ENCODE data around the gene PHRF1.
A peak's percentile ranks its signal among the peaks of the same experiment; 100 is the strongest.

Gene PHRF1

DNA sequence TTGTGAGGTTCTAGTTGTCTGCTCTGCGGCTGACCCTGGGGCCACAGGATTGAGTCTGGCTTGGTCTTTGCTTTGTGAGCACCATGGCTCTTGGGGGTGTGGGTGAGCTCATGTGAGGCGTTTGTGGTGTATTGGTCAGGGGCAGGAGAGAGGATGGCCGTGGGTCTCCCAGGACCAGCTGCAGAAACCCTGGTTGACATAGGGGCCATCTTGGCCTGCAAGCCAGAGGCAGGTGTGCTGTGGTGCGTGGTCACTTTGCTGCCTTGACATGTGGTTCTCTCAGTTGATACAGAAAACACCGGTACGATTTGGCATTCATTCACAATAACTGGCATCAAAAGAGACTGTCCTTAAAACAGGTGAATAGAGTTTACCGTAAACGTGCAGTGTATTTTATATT lies 11.3 kb downstream of the PHRF1 start:
- TF ChIP-seq CTCF (conservative IDR thresholded peaks at IDR 0.05; ENCODE audit: low read length) = no peak
- DNase-seq (ENCODE audit: low read depth) = no peak
- H3K4me3 ChIP-seq (ENCODE audit: low read length) = no peak overlapping the region

- H3K4me3 ChIP-seq (ENCODE audit: low read length) = no peak overlapping the region
- peak; percentile 58 for DNase-seq (ENCODE audit: low read depth)
- no peak for TF ChIP-seq CTCF (conservative IDR thresholded peaks at IDR 0.05; ENCODE audit: low read length)
Measured at GRCh38 chr11:587978-588380, 11.7 kb downstream of the PHRF1 start.

- H3K4me3 ChIP-seq (ENCODE audit: low read length) = no peak overlapping the region
- no peak for TF ChIP-seq CTCF (conservative IDR thresholded peaks at IDR 0.05; ENCODE audit: low read length)
- DNase-seq (ENCODE audit: low read depth) = no peak
Measured at GRCh38 chr11:589798-590197, 13.5 kb downstream of the PHRF1 start.

DNA sequence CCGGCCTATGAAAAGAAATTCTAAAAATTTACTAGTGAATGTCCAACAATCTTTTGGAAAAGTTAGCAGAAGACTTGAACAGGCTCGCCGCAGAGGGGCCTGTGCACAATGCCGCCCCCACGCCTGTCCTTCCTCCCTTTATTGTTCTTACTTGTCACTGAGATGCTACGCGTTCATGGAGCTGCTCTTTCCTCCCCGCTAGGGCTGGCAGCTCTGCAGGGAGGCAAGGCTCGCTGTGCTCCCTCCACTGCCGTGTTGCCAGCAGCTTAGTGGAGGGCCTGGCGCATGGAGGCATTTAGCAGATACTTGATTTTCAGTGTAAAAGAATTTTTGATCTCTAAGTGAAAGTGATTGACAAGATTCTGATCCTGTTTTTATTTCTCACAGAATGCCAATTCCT lies 14.7 kb downstream of the PHRF1 start:
- H3K4me3 ChIP-seq (ENCODE audit: low read length) = no peak overlapping the region
- no peak for DNase-seq (ENCODE audit: low read depth)
- no peak for TF ChIP-seq CTCF (conservative IDR thresholded peaks at IDR 0.05; ENCODE audit: low read length)

DNA sequence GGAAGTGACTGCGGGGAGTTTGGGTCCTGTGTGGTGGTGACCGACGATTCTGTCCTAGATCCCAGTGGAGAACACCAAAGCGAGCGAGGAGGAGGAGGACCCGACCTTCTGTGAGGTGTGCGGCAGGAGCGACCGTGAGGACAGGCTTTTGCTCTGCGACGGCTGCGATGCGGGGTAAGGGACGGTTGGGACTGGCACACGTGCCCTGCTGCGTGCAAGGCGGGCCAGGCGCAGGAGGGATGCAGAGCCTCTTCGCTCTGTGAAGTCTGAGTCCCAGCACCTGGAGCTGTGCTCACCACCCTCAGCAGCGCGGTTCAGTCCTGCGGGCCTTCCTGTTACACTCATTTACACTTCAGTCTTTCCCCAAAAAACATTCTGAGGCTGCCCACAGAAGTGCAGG lies 16.2 kb downstream of the PHRF1 start:
- no peak for TF ChIP-seq CTCF (conservative IDR thresholded peaks at IDR 0.05; ENCODE audit: low read length)
- DNase-seq (ENCODE audit: low read depth) = no peak
- no peak overlapping the region for H3K4me3 ChIP-seq (ENCODE audit: low read length)

GRCh38 chr11:592918-593317 lies 16.6 kb downstream of the PHRF1 start:
- H3K4me3 ChIP-seq (ENCODE audit: low read length) = no peak overlapping the region
- no peak for DNase-seq (ENCODE audit: low read depth)
- TF ChIP-seq CTCF (conservative IDR thresholded peaks at IDR 0.05; ENCODE audit: low read length) = no peak

- H3K4me3 ChIP-seq (ENCODE audit: low read length) = no peak overlapping the region
- no peak for DNase-seq (ENCODE audit: low read depth)
- no peak for TF ChIP-seq CTCF (conservative IDR thresholded peaks at IDR 0.05; ENCODE audit: low read length)
Measured at GRCh38 chr11:593347-593746, 17.1 kb downstream of the PHRF1 start.
